Activated CD8-positive, alpha-beta T cell treated with anti-CD3 and anti-CD28 coated beads, Interleukin-2, amount 10 ng/mL, durations not matched to agents 7 days and 5 days (primary cell): ENCODE data around the gene B4GALT6. TPM values are rescaled to one million over a fixed set of nuclear protein-coding genes. Genes with fewer than 3 reads are reported as not detected.
A peak's percentile ranks its signal among the peaks of the same experiment; 100 is the strongest.
"Not testable (repeated sequence)": the region's sequence is repeated elsewhere in the genome, so short reads cannot be mapped to it uniquely, and the experiment has no call there.

ENCODE experiments used
- ATAC-seq: fragments of 150-1000 bp; cut with Tn5 transposase; one replicate; pipeline ENCODE4 v1.10.0; 2021; ENCODE audit warnings: moderate library complexity
- CTCF ChIA-PET: fragments of 350-600 bp; sonication (Branson Sonifier 250); formaldehyde crosslinking; loops from one replicate; lab custom pipeline; 2021; ENCODE audit warnings: antibody characterized with exemption; lab: Charles Lee
- POLR2A ChIA-PET: fragments of 350-600 bp; sonication (Branson Sonifier 250); formaldehyde crosslinking; loops from one replicate; lab custom pipeline; 2021; ENCODE audit warnings: antibody characterized with exemption; lab: Charles Lee
- DNase-seq: peaks from one replicate; pipeline ENCODE4 v3.0.0-alpha.2; 2020
- H3K27ac Mint-ChIP-seq: one replicate; pipeline ENCODE4 v1.8.0; 2021; ENCODE audit warnings: mild to moderate bottlenecking, mixed read lengths
- H3K27me3 Mint-ChIP-seq: one replicate; pipeline ENCODE4 v1.8.0; 2021; ENCODE audit warnings: low read depth, mixed read lengths
- H3K36me3 Mint-ChIP-seq: one replicate; pipeline ENCODE4 v1.8.0; 2021; ENCODE audit warnings: low read depth, mixed read lengths
- H3K4me1 Mint-ChIP-seq: one replicate; pipeline ENCODE4 v1.8.0; 2021; ENCODE audit warnings: low read depth, mixed read lengths
- H3K4me3 Mint-ChIP-seq: one replicate; pipeline ENCODE4 v1.8.0; 2021; ENCODE audit warnings: mild to moderate bottlenecking, mixed read lengths
- H3K9me3 Mint-ChIP-seq: one replicate; pipeline ENCODE4 v1.8.0; 2022; ENCODE audit warnings: mixed read lengths; ENCODE audit not compliant: insufficient read depth
- total RNA-seq, 2 experiments: library from RNA; stranded (reverse); gene quantifications; one replicate each; pipeline ENCODE4 v1.2.3, GENCODE V29; 2021

B4GALT6 gene
- total RNA-seq, result 1 to 10 TPM; 1.0 to 1.3 TPM

DNA sequence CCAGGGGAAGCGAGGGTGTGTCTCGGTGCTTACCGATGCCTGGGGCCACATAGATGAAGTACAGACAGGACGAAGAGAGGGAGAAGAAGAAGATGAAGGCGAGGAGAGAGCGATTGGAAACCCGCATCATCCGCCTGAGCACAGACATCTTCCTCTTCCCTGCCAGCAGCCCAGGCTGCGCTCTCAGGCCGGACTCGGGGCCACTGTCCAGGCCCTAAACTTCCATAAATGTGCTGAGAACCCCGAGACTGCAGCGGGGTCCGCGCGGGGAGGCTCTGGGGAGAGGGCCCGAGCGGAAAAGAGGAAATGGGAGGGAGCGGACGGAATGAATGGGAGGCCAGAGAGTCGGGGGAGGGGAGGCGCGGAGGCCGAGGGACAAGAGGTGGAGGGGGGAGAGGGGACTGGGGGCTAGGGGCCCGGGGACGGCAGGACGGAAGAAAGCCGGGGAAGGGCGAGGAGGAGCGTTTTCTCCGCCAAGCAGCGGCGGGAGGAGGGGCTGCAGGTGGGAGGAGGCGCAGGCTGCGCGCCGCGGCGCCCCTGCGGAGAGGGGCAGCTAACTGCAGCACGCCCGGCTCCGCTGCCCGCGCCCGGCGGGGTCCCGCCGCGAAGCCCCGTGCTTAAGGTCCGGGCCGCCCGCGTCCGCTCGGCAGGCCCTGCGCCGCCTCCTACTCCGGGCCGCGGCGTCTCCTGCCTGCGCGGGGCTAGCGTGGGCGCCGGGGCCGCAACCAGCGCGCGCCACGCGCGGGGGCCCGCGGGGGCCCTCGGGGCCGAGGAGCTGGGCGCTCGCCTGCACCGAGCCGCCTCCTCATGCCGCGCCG is at the start of gene B4GALT6:
Gene B4GALT6, minus strand, starts transcription at position 303 of the 818 bp plus-strand sequence. Its CDS starts 155 bp downstream, at position 148.
- no peaks in the 10 kb centered on the region for H3K36me3 Mint-ChIP-seq
- ATAC-seq, result peak; percentile 63
- peaks cover 49% of the 10 kb centered on the region for H3K27me3 Mint-ChIP-seq
- no peaks in the 10 kb centered on the region for H3K9me3 Mint-ChIP-seq
- peak within 1 kb of the TSS; percentile 70 for H3K4me3 Mint-ChIP-seq
- ChIA-PET POLR2A (no interaction called here), CTCF (no interaction called here)
- H3K27ac Mint-ChIP-seq, result peak within 1 kb of the TSS; percentile 58
- peak; percentile 24 for DNase-seq
- H3K4me1 Mint-ChIP-seq, result peaks cover 14% of the 10 kb centered on the region

GRCh38 chr18:31731628-31732027 is 47.2 kb upstream of the B4GALT6 start:
- Mint-ChIP-seq H3K36me3 (no peaks in the 10 kb centered on the region), H3K27ac (no peak overlapping the region), H3K4me3 (no peak overlapping the region), H3K4me1 (no peaks in the 10 kb centered on the region), H3K27me3 (peaks cover 6% of the 10 kb centered on the region), H3K9me3 (no peaks in the 10 kb centered on the region)
- CTCF ChIA-PET, result interaction anchor here (1.2 kb wide), 1 partner anchor 10 kb away, joined by 3 read pairs; no protein-coding TSS in a partner anchor
- POLR2A ChIA-PET, result interaction anchor here (0.6 kb wide), 1 partner anchor 32 kb away, joined by 3 read pairs; no protein-coding TSS in a partner anchor
- DNase-seq, result no peak
- ATAC-seq, result no peak

DNA sequence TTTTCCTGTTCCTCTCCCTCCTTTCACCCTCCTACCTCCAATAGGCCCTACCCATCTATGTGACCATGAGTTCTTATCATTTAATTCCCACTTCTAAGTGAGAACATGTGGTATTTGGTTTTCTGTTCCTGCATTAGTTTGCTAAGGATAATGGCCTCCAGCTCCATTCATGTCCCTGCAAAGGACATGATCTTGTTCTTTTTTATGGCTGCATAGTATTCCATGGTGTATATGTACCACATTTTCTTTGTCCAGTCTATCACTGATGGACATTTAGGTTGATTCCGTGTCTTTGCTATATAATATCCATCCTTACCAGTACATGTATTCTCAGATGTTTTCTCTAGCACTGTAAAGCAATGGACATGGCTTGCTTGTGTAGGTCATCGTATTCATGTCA is 44.8 kb upstream of the B4GALT6 start:
- ATAC-seq, DNase-seq, H3K9me3 Mint-ChIP-seq, H3K27ac Mint-ChIP-seq, POLR2A ChIA-PET, H3K36me3 Mint-ChIP-seq, H3K4me1 Mint-ChIP-seq, H3K4me3 Mint-ChIP-seq: not testable (repeated sequence)
- peaks cover 18% of the 10 kb centered on the region for H3K27me3 Mint-ChIP-seq
- CTCF ChIA-PET, result interaction anchor here (1.0 kb wide), 1 partner anchor 13 kb away, joined by 4 read pairs; no protein-coding TSS in a partner anchor

GRCh38 chr18:31723990-31724711 is 39.8 kb upstream of the B4GALT6 start:
- no peak for DNase-seq
- CTCF ChIA-PET, result interaction anchor here (0.8 to 5.5 kb wide), 6 partner anchors 18 to 300 kb away, joined by 3 to 64 read pairs (median 5); no protein-coding TSS in a partner anchor
- peaks cover 27% of the 10 kb centered on the region for H3K27me3 Mint-ChIP-seq
- peak; percentile 40 for ATAC-seq
- no peaks in the 10 kb centered on the region for H3K9me3 Mint-ChIP-seq
- H3K27ac Mint-ChIP-seq, result no peak overlapping the region
- POLR2A ChIA-PET, result no interaction called here
- no peaks in the 10 kb centered on the region for H3K36me3 Mint-ChIP-seq
- peak overlapping the region; percentile 64 for H3K4me3 Mint-ChIP-seq
- H3K4me1 Mint-ChIP-seq, result peaks cover 7% of the 10 kb centered on the region

- DNase-seq, result no peak
- H3K4me3 Mint-ChIP-seq, result no peak overlapping the region
- no peaks in the 10 kb centered on the region for H3K36me3 Mint-ChIP-seq
- ATAC-seq, result no peak
- H3K4me1 Mint-ChIP-seq, result peaks cover 7% of the 10 kb centered on the region
- H3K27ac Mint-ChIP-seq, result no peak overlapping the region
- H3K9me3 Mint-ChIP-seq, result no peaks in the 10 kb centered on the region
- ChIA-PET POLR2A (no interaction called here), CTCF (interaction anchor here (1.0 to 5.5 kb wide), 8 partner anchors 18 to 299 kb away, joined by 3 to 64 read pairs (median 5); no protein-coding TSS in a partner anchor)
- peaks cover 27% of the 10 kb centered on the region for H3K27me3 Mint-ChIP-seq
Observed at GRCh38 chr18:31723639-31723989, 39.2 kb upstream of the B4GALT6 start.

- CTCF ChIA-PET, result interaction anchor here (0.8 to 5.5 kb wide), 23 partner anchors 10 to 413 kb away, joined by 3 to 64 read pairs (median 4); no protein-coding TSS in a partner anchor
- peak; percentile 82 for DNase-seq
- H3K9me3 Mint-ChIP-seq, result no peaks in the 10 kb centered on the region
- no peak overlapping the region for H3K4me3 Mint-ChIP-seq
- H3K36me3 Mint-ChIP-seq, result no peaks in the 10 kb centered on the region
- H3K27ac Mint-ChIP-seq, result no peak overlapping the region
- POLR2A ChIA-PET, result interaction anchor here (0.8 kb wide), 1 partner anchor 164 kb away, joined by 5 read pairs; no protein-coding TSS in a partner anchor
- peak; percentile 91 for ATAC-seq
- peaks cover 26% of the 10 kb centered on the region for H3K27me3 Mint-ChIP-seq
- H3K4me1 Mint-ChIP-seq, result peaks cover 7% of the 10 kb centered on the region
Observed at GRCh38 chr18:31722369-31722957, 38.1 kb upstream of the B4GALT6 start.

DNA sequence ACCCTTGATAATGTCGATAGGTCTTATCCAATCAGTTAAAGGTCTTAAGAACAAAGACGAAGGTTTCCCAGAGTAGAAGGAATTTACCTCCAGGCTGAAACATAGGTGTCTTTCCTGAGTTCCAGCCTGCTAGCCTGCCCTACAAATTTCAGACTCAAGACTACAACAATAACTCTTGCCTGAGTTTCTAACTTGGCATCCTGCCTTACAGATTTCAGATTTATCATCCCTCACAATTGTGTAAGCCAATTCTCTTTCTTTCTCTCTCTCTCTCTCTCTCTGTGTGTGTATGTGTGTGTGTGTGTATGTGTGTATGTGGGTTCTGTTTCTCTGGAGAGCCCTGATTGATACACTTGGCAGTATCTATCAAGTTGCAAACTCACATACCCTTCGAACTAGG is 37.2 kb upstream of the B4GALT6 start:
- ChIA-PET POLR2A (no interaction called here), CTCF (interaction anchor here (1.0 to 5.5 kb wide), 13 partner anchors 21 to 172 kb away, joined by 3 to 64 read pairs (median 4); no protein-coding TSS in a partner anchor)
- H3K9me3 Mint-ChIP-seq, result no peaks in the 10 kb centered on the region
- ATAC-seq (no peak), DNase-seq (no peak)
- H3K4me3 Mint-ChIP-seq, result no peak overlapping the region
- H3K27ac Mint-ChIP-seq, result no peak overlapping the region
- peaks cover 7% of the 10 kb centered on the region for H3K4me1 Mint-ChIP-seq
- no peaks in the 10 kb centered on the region for H3K36me3 Mint-ChIP-seq
- H3K27me3 Mint-ChIP-seq, result peaks cover 22% of the 10 kb centered on the region

- Mint-ChIP-seq H3K27ac (no peak overlapping the region), H3K4me3 (no peak overlapping the region), H3K27me3 (peaks cover 21% of the 10 kb centered on the region), H3K9me3 (no peaks in the 10 kb centered on the region), H3K36me3 (no peaks in the 10 kb centered on the region), H3K4me1 (peaks cover 7% of the 10 kb centered on the region)
- DNase-seq (no peak), ATAC-seq (no peak)
- ChIA-PET CTCF (no interaction called here), POLR2A (no interaction called here)
Observed at GRCh38 chr18:31720867-31721266, 36.5 kb upstream of the B4GALT6 start.

- CTCF ChIA-PET, result no interaction called here
- no peaks in the 10 kb centered on the region for H3K36me3 Mint-ChIP-seq
- no peak overlapping the region for H3K27ac Mint-ChIP-seq
- no peak for ATAC-seq
- H3K4me1 Mint-ChIP-seq, result peaks cover 5% of the 10 kb centered on the region
- POLR2A ChIA-PET, result no interaction called here
- peaks cover 12% of the 10 kb centered on the region for H3K27me3 Mint-ChIP-seq
- H3K9me3 Mint-ChIP-seq, result no peaks in the 10 kb centered on the region
- no peak for DNase-seq
- no peak overlapping the region for H3K4me3 Mint-ChIP-seq
Observed at GRCh38 chr18:31719363-31720006, 35.1 kb upstream of the B4GALT6 start.

- POLR2A ChIA-PET, result no interaction called here
- ATAC-seq, result no peak
Observed at GRCh38 chr18:31718386-31718785, 34.0 kb upstream of the B4GALT6 start.

DNA sequence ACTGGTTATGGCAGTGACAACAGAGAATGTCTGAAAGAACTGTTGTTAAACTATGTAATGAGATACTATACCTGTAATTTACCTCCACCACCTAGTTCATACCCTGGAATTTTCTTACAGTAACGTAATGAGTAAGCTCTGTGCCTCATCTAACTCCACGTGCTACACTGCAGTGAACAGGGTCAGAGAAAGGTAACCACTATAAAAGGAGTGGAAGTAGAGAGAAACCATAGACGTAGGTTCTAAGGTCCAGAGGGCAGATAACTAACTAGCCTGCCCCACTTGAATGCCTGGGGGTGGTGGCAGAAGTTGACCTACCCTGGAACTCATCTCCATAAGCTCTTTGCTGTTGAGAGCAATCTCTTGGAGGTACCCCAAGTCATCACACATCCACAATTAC is 32.0 kb upstream of the B4GALT6 start:
- no peaks in the 10 kb centered on the region for H3K9me3 Mint-ChIP-seq
- no peak for DNase-seq
- ATAC-seq, result no peak
- H3K27me3 Mint-ChIP-seq, result no peaks in the 10 kb centered on the region
- POLR2A ChIA-PET, result interaction anchor here (0.9 kb wide), 1 partner anchor 839 kb away, joined by 3 read pairs; no protein-coding TSS in a partner anchor
- CTCF ChIA-PET, result no interaction called here
- H3K27ac Mint-ChIP-seq, result no peak overlapping the region
- no peak overlapping the region for H3K4me3 Mint-ChIP-seq
- H3K36me3 Mint-ChIP-seq, result no peaks in the 10 kb centered on the region
- H3K4me1 Mint-ChIP-seq, result no peaks in the 10 kb centered on the region

More at GRCh38 chr18:31718386-31718785, 34.0 kb upstream of the B4GALT6 start:
- no peaks in the 10 kb centered on the region for H3K9me3 Mint-ChIP-seq
- CTCF ChIA-PET, result no interaction called here
- H3K27ac Mint-ChIP-seq, result no peak overlapping the region
- no peaks in the 10 kb centered on the region for H3K36me3 Mint-ChIP-seq
- no peak for DNase-seq
- no peaks in the 10 kb centered on the region for H3K4me1 Mint-ChIP-seq
- peaks cover 4% of the 10 kb centered on the region for H3K27me3 Mint-ChIP-seq
- H3K4me3 Mint-ChIP-seq, result no peak overlapping the region
